Kidney capillary endothelial cell (primary cell): ENCODE measurements around the gene HBM.
"Not testable (repeated sequence)": the region's sequence is repeated elsewhere in the genome, so short reads cannot be mapped to it uniquely, and the experiment has no call there.

Experiments used
- DNase-seq: peaks from one replicate; pipeline ENCODE4 v3.0.0-alpha.2; 2018; ENCODE audit warnings: low spot score

The HBM gene, protein sequence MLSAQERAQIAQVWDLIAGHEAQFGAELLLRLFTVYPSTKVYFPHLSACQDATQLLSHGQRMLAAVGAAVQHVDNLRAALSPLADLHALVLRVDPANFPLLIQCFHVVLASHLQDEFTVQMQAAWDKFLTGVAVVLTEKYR

DNA sequence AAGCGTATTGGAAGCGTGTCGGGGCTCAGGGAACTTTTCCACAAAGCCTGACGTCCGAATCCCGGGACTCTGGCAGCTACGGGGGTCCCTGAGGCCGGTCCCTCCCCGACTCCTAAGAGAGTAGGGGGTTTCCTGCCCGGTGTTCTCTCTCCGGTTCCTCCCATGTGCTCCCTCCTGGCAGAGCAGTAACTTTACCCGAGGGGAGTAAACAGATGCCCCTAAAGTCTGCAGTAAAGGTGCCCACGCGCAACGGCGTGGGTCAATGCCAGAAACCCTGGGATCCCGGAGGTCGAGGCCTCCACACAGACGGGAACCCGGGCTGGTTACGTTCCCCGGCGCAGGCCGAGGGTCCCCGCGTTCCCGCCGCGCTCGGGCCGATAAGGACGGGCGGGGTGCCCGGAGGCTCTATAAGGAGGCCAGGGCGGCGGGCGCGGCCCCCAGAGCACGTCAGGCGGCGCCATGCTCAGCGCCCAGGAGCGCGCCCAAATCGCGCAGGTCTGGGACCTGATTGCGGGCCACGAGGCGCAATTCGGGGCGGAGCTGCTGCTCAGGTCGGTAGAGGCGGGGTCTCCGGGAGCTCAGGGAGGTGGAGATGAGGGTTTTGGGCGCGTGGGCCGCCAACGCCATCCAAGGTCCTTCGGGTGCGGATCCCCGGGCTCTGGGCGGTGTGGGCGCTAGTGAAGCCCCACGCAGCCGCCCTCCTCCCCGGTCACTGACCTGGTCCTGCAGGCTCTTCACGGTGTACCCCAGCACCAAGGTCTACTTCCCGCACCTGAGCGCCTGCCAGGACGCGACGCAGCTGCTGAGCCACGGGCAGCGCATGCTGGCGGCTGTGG lies at the start of gene HBM:
Gene HBM, plus strand, starts transcription at position 440 of the 836 bp plus-strand sequence. Its CDS starts 20 bp downstream, at position 460.
- no peak for DNase-seq

DNA sequence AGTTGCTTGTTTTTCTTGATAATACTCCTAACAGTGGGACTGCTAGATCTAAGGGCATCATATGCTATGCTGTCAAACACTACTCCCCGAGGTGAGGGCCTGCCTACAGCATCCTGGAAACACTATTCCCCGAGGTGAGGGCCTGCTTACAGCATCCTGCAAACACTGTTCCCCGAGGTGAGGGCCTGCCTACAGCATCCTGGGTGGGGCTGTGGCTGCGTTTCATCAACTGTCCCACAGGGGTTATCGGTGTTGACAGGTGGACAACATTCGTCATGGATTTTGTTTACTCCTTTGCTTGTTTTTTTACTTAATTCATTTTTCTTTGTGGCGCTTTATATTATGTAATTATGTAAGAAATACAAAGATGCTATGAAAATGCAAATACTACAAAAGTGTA lies 49.8 kb upstream of the HBM start:
- DNase-seq, result no peak

DNA sequence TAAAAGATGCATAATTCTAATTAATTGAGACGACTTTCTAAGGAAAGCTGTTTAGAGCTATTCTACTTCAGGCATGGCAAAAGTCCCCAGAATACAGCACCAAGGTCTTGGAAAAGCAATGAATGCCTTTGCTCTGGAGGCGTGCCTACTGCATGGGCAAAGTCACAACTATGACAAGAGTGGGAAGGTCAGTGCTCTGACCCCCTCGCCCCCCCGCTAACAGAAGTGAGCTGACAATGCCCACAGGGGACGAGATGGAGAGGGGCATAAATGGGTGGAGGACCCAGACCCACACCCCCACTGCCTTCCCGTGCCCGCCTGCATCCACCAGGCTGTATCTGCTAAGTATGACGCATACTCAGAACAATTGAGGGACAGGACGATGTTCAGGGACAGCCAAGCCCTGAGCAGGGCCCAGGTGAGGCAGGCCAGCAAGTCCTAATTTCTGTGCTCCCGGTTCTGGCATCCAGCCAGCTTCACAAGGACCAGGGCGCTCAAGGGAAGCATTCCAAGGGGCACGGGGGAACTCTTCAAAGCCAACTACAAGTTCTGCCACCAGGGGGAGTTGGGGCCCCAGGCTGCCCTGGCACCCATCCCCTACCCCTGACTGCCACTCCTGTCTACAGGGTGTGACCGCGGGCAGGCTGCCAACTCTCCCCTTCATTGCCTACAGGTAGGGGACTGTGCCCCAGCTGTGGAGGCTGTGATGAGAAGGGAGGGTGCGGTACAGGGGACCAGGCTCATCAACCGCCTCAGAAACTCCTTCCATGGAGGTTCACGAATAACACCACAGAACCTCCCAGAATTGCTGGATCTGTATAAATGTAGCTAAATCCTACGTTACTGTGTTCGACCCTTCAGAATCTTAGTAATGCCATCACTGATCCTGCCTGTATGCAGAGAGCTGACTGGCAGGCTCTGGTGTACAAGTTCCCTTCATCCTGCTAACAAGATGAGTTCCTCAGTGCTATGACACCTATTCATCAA lies 48.1 kb upstream of the HBM start:
- DNase-seq, result peak; percentile 40

DNA sequence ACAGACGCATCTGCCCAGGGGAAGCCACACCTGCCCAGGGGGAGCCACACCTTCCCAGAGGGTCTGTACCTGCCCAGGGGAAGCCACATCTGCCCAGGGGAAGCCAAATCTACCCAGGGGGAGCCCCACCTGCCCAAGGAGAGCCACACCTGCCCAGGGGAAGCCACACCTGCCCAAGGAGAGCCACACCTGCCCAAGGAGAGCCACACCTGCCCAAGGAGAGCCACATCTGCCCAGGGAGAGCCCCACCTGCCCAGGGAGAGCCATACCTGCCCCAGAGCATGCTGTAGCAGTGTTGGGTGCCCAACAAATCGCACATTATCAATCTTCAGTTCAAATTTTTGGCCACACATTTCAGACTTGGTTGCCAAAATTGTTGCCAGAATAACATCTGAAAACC lies 46.9 kb upstream of the HBM start:
- no peak for DNase-seq

GRCh38 chr16:119295-119694 lies 46.5 kb upstream of the HBM start:
- no peak for DNase-seq

GRCh38 chr16:119835-120491 lies 45.8 kb upstream of the HBM start:
- DNase-seq, result no peak

DNA sequence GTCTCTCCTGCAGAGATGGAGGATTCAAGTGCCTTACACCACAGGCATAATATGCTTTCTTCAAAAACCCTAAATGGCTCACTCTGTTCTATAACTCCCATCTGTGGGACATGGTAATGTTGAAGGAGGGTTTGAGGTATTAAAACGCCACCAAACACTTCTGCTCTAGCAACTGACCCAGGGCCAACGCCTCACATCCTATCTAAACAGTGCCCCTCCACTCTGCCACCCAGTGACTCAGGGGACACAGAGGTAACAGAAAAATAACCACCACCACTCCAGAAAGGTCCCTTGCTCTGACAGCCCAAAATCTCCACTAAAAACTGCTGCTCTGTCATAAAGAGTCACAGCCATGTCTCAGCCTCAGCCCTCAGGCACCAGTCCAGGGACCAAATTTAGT lies 45.0 kb upstream of the HBM start:
- no peak for DNase-seq

DNA sequence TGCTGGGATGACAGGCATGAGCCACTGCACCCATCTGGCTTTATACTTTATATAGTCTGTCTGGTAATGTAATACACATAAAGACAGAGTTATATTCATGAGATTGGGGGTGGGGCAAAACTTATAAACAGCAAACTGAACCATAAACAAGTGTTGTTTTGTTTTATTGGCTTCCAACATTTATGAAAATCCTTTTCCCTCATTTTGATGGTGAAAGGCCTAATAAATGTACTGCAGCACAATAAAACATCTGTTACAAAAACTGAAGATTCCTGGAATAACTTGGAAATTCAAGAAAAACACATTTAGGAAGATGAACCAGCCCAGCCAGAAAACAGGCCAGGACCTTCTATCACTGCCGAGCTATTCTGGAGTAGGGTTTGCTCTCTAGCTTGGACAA lies 43.4 kb upstream of the HBM start:
- DNase-seq, result no peak

GRCh38 chr16:123558-124350 lies 42.0 kb upstream of the HBM start:
- DNase-seq, result not testable (repeated sequence)

- DNase-seq, result no peak
Measured at GRCh38 chr16:125011-125410, 40.8 kb upstream of the HBM start.

DNA sequence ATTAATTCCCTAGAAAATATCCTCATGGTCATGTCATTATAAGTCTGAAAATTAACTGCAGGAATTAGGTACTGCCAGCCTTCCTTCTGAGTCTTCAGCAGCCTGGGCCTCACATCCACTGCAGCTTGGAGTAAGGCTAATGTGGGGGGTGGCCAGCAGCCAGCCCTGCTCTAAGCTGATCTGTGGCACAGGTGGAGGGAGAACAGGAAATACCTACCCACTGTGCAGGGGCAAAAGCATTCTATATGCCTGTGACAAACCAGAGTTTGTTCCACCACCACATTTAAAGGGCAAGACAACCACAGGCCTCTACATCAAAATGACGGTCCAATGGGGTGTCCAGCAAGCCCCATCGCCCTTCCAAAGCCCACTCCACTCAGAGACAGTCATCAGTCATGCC lies 36.7 kb upstream of the HBM start:
- no peak for DNase-seq

GRCh38 chr16:130533-131173 lies 35.1 kb upstream of the HBM start:
- no peak for DNase-seq

- no peak for DNase-seq
Measured at GRCh38 chr16:132120-132519, 33.7 kb upstream of the HBM start.

- no peak for DNase-seq
Measured at GRCh38 chr16:133716-134115, 32.1 kb upstream of the HBM start.

DNA sequence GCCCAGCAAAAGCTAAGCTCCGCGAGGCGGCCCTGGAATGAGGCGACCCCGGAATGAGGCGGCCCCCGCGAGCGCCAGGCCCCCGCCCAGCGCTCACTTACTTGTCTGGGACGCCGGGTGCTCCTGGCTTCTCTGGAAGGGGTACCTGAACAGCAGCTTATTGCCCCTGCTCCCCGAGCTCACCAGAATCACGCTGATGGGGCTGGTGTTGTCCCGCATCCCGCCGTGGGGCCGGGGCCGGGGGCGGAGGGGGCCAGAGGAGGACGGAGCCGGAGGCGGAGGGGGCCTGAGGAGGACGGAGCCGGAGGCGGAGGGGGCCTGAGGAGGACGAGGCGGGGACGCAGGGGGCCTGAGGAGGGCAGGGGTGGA lies 27.7 kb upstream of the HBM start:
- no peak for DNase-seq

GRCh38 chr16:140175-140857 lies 25.5 kb upstream of the HBM start:
- DNase-seq, result no peak

DNA sequence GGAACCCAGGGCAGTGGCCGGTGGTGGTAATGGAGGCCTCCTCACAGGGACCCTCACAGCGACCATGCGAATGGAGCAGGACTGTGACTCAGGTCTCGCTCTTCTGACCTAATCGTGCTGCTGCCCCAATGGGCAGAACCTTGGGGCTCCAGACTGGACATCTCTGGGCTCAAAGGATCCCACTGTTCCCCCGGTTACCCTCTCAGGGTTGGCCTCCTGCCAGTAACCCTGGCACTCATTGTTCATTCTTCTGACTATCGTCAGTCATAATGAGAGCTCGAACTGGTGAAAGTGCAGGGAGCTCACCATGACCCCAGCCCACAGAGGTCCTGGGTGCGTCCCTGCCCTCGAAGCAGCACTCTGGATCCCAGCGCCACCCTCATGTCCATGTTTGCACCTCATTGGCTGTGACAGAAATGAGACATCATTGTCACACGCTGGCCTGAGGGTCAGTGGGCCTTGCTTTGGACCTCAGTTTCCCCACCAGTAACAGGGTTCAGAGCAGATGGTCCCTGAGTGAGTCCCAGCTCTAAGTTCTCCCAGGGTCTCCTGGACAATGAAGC lies 23.3 kb upstream of the HBM start:
- DNase-seq, result no peak

GRCh38 chr16:143047-143446 lies 22.7 kb upstream of the HBM start:
- DNase-seq, result no peak

DNA sequence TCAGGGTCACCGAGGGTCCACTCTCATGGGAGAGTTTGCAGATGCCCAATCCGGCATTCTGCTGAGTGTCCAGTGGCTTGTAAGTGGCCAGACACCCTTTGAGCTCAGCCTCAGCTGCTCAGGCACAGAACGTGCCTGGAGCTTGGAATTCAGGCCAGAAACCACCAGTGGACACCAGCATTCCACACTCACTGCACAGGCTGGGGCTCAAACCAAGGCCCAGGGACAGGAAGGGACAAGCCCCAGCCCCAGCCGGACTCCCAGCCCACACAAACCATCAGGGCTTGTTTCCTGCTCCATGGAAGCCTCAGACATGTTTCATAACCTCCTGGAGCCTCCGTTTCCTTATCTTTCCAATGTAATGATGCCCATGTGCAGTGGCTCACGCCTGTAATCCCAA lies 22.3 kb upstream of the HBM start:
- DNase-seq, result no peak

DNA sequence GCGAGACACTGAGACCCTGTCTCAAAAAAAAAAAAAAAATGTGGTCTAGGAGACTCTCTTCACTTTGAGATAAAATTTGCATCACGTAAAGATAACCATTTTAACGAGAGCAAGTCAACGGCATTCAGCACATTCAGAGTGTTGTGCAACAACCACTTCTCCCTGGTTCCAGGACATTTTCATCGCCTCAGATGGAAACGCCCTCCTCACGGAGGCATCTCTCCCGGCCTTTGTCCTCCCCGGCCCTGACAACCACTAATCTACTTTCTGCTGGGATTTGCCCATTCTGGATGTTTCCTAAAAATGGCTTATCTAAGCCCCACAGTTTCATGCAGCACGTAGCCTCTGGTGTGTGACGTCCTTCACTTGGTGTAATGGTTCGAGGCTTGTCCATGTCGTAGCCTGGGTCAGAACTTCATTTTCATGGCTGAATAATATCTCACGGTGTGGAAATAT lies 21.0 kb upstream of the HBM start:
- no peak for DNase-seq
